AG09309 (cell line): ENCODE measurements around the gene BICRA.

Experiments used
- DNase-seq: peaks from one replicate; pipeline ENCODE4 v3.0.0-alpha.2; 2010; ENCODE audit warnings: low read depth
- H3K4me3 ChIP-seq: 2 replicates; pipeline ENCODE4 v1.5.1; 2011; ENCODE audit warnings: mild to moderate bottlenecking, low read depth, low read length, moderate library complexity; ENCODE audit not compliant: control insufficient read depth
- TF ChIP-seq, protein P1 (sequence below): IDR thresholded peaks from 2 replicates; pipeline ENCODE4 v1.5.1; 2011; ENCODE audit warnings: mild to moderate bottlenecking, low read depth, low read length, inconsistent platforms; ENCODE audit not compliant: insufficient read depth, control insufficient read depth; ENCODE audit errors: missing control alignments

The BICRA gene

DNA sequence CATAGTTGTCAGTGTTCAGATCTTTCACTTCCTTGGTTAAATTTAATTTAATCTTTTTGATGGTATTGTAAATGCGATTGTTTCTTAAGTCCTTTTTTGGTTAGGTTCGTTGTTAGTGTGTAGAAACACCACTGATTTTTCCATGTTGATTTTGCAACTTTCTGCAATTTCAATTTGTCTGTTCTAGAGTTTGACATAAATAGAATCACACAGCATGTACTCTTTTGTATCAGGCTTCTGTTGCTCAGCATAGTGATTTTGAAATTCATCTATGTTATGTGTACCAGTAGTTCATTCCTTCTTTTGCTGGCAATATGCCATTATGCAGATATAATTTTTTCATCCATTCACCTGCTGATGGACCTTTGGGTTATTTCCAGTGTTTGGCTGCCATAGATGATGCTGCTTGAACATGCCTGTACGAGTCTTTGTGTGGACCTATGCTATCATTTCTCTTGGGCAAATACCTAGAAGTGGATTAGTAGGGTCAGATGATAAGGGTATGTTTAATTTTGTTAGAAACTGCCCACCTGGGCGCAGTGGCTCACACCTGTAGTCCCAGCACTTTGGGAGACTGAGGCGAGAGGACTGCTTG, 33.1 kb downstream of the BICRA start:
- DNase-seq = no peak
- no peak overlapping the region for H3K4me3 ChIP-seq
- TF ChIP-seq, protein P1, sequence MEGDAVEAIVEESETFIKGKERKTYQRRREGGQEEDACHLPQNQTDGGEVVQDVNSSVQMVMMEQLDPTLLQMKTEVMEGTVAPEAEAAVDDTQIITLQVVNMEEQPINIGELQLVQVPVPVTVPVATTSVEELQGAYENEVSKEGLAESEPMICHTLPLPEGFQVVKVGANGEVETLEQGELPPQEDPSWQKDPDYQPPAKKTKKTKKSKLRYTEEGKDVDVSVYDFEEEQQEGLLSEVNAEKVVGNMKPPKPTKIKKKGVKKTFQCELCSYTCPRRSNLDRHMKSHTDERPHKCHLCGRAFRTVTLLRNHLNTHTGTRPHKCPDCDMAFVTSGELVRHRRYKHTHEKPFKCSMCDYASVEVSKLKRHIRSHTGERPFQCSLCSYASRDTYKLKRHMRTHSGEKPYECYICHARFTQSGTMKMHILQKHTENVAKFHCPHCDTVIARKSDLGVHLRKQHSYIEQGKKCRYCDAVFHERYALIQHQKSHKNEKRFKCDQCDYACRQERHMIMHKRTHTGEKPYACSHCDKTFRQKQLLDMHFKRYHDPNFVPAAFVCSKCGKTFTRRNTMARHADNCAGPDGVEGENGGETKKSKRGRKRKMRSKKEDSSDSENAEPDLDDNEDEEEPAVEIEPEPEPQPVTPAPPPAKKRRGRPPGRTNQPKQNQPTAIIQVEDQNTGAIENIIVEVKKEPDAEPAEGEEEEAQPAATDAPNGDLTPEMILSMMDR = no peak

DNA sequence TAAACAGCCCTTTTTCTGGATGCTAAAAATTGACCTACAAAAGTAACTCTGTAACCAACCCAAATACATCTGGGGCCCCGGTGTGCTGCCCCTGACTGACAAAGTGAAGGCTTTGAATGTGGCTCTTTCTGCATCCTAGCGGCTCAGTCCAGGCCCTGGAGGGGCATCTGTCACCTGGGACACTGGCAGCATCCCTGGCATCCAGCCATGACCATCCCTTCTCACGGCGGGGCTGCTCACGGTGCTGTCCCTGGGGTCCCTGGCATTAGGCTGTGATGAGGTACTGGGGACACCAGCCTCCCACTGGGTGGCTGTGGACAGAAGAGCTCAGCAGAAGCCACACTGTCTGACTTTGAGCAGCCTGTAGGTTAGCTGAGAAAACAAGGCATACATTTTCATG, 34.3 kb downstream of the BICRA start:
- no peak overlapping the region for H3K4me3 ChIP-seq
- TF ChIP-seq, protein P1 = no peak
- no peak for DNase-seq

DNA sequence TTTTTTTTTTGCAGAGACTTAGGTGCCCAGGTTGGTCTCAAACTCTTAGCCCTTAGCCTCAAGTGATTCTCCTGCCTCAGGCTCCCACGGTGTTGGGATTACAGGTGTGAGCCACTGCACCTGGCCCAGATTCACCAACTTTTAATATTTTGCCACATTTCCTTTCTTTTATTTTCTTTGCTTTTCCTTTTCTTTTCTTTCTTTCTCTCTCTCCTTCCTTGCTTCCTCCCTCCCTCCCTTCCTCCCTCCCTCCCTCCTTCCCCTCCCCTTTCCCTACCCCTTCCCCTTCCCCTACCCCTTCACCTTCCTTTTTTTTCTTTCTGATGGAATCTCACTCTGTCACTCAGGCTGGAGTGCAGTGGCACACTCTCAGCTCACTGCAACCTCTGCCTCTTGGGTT, 35.3 kb downstream of the BICRA start:
- no peak overlapping the region for H3K4me3 ChIP-seq
- no peak for DNase-seq
- TF ChIP-seq, protein P1 = no peak

DNA sequence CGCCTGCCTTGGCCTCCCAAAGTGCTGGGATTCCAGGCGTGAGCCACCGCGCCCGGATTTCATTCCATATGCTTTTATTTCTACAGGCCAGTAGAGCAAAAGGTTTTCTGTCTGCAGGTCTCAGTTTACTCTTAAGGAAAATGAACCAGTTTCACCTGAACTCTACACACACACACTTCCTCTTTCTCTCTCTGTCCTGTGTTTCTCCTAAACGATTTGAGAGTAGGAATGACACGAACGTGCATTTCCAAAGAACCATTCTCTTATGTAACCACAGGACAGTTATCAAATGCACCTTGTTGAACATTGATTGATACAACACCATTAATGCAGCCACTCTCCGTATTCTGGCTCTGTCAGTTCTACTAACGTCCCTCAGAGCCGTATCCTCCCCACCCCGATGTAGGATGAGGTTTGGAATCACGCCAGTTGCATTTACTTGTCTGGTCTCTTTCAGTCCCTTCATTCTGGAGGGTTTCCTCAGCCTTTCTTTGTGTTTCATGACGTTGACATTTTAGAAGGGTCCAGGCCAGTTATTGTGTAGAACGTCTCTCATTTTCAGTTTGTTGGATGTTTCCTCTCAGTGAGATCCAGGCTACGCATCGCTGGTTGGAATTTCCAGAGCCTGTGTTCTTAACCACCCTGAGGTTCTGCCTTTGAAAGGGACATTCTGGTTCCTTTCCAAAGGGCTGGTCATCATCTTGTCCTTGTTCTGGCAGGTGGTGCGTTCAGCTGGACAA, 36.0 kb downstream of the BICRA start:
- H3K4me3 ChIP-seq = no peak overlapping the region
- no peak for DNase-seq
- TF ChIP-seq, protein P1 = no peak

DNA sequence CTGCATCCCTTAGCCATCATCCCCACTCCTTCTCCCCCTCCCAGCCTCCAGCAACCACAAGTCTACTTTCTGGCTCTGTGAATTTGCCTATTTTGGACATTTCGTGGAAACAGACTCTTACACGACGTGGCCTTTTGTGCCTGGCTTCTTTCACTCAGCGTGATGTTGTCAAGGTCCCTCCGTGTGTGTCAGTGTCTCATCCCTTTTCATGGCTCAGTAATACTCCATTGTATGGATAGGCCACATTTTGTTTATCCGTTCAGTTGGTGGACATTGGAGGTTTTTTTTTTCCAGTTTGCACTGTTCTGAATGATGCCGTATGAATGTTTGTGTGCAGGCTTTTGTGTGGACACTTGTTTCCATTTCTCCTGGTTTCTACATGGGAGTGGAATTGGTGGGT, 38.0 kb downstream of the BICRA start:
- TF ChIP-seq, protein P1 = no peak
- no peak overlapping the region for H3K4me3 ChIP-seq
- DNase-seq = no peak

DNA sequence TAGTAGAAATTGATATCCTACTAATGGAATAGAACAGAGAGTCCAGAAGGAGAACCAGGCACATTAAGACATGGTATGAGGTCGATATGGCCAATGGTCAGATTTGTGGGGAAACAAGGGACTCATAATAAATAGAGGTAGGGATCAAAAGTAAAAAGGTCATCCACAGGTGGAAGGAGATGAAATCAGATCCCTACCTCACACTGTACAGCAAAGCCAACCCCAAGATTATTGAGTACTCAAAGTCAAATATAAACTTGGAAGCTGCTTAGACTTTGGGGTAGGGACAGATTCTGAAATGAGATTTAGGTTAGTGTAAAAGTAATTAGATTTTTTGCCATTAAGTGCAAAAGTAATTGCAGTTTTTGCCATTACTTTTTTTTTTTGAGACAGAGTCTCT, 40.7 kb downstream of the BICRA start:
- TF ChIP-seq, protein P1 = no peak
- no peak for DNase-seq
- H3K4me3 ChIP-seq = no peak overlapping the region
